Measurements from ENCODE around the gene OOSP4B. TPM values are rescaled to one million over a fixed set of nuclear protein-coding genes. Genes with fewer than 3 reads are reported as not detected.

Gene OOSP4B
- polyA plus RNA-seq, 1 of the 3 experiments (the other 2 are of a cell fraction), result not detected

- no peak for TF ChIP-seq TAF1 (IDR thresholded peaks at IDR 0.05; ENCODE audit: borderline replicate concordance, low read depth, low read length)
Measured at GRCh38 chr11:59984368-59984767, 32.6 kb upstream of the OOSP4B start (continued).

GRCh38 chr11:59990421-59990820, 26.6 kb upstream of the OOSP4B start:
- H3K27me3 ChIP-seq (ENCODE audit: insufficient read depth), result no peaks in the 10 kb centered on the region
- no peaks in the 10 kb centered on the region for H3F3A ChIP-seq (replicated peaks; ENCODE audit: insufficient read depth)
- TF ChIP-seq NFIC (IDR thresholded peaks at IDR 0.05; ENCODE audit: borderline replicate concordance) (no peak), FOSL2 (IDR thresholded peaks at IDR 0.05; ENCODE audit: borderline replicate concordance, low read depth) (no peak), GABPA (IDR thresholded peaks at IDR 0.05; ENCODE audit: low read depth) (no peak), RCOR1 (IDR thresholded peaks at IDR 0.05; ENCODE audit: low read length) (no peak), ZBTB33 (IDR thresholded peaks at IDR 0.05; ENCODE audit: borderline replicate concordance, low read depth) (no peak), FOXM1 (IDR thresholded peaks at IDR 0.05; ENCODE audit: low read depth) (no peak), GATA2 (CRISPR knock-in tag; IDR thresholded peaks at IDR 0.05) (no peak), EP300 (IDR thresholded peaks at IDR 0.05; ENCODE audit: borderline replicate concordance in 1 of 2, low read depth in 1 of 2, low read length in 1 of 2) (no peak), TCF12 (IDR thresholded peaks at IDR 0.05) (no peak), IRF3 (IDR thresholded peaks at IDR 0.05; ENCODE audit: low read depth, low read length) (no peak), PBX3 (IDR thresholded peaks at IDR 0.05) (no peak), SIN3A (IDR thresholded peaks at IDR 0.05; ENCODE audit: borderline replicate concordance, low read depth, low read length) (no peak), REST (IDR thresholded peaks at IDR 0.05; ENCODE audit: low read depth, low read length) (no peak), NRF1 (IDR thresholded peaks at IDR 0.05; ENCODE audit: low read depth, low read length) (no peak)
- 3% methylated on average over 1 of the region's 1 CpG for WGBS (ENCODE audit: low lambda C conversion rate)
- no peaks in the 10 kb centered on the region for H3K79me2 ChIP-seq (ENCODE audit: insufficient read depth)
- H3K4me1 ChIP-seq (ENCODE audit: control insufficient read depth in 1 of 2, insufficient read depth in 2 of 2, low read depth in 1 of 2, low read length in 1 of 2), result no peaks in the 10 kb centered on the region
- POLR2A ChIA-PET, result no interaction called here
- CTCF ChIA-PET, result no interaction called here
- H3K9me2 ChIP-seq, result no peaks in the 10 kb centered on the region
- H3K4me2 ChIP-seq, result no peak overlapping the region
- no peak overlapping the region for H3K4me3 ChIP-seq (ENCODE audit: low read depth in 2 of 2, low read length in 1 of 2)
- no peaks in the 10 kb centered on the region for H4K20me1 ChIP-seq (ENCODE audit: insufficient read depth)
- no peak for DNase-seq
- H2AFZ ChIP-seq (ENCODE audit: low read depth), result no peak overlapping the region
- no peak overlapping the region for H3K9ac ChIP-seq
- no peaks in the 10 kb centered on the region for H3K9me3 ChIP-seq
- H3K36me3 ChIP-seq (replicated peaks in 1 of 2; ENCODE audit: control insufficient read depth in 1 of 2, insufficient read depth in 2 of 2, low read length in 1 of 2), result no peaks in the 10 kb centered on the region
- H3K27ac ChIP-seq (ENCODE audit: low read depth in 2 of 2, low read length in 1 of 2), result no peak overlapping the region

Data from SK-N-SH (cell line).